ENCODE results near the gene RNF151. TPM values are rescaled to one million over a fixed set of nuclear protein-coding genes. Genes with fewer than 3 reads are reported as not detected.

Gene RNF151
- polyA plus RNA-seq, 2 of the 4 experiments (the other 2 are of a cell fraction): not detected

DNA sequence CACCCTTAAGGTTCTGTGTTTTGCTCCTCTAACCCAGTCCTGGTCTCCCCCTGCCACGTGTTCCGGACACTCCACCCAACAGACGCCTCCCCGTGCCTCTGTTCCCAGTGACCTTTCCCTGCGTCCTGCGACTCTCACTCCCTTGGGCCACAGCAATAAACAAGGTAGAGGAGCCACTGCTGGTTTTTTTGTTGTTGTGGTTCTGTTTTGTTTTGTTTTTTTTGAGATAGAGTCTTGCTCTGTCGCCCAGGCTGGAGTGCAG lies 49.2 kb downstream of the RNF151 start:
- FAIRE-seq (no peak), DNase-seq (ENCODE audit: low read depth in 1 of 2, low spot score in 1 of 2) (no peak), ATAC-seq (no peak; a peak in 2 of 6 replicates)
- CTCF ChIA-PET: interaction anchor here (0.6 to 2.3 kb wide), 12 partner anchors 9 to 218 kb away, joined by 3 to 15 read pairs (median 6); partner anchors contain the start of gene NHERF2
- Histone ChIP-seq H3K4me1 (peaks cover 29% of the 10 kb centered on the region), H3K4me2 (peak overlapping the region; percentile 74), H3K4me3 (0 out of 3 replicates have a peak overlapping the region, but pooled peaks have one; percentile 8), H3K27ac (peak overlapping the region; percentile 93 to 94), H3K9me3 (no peaks in the 10 kb centered on the region)
- TF ChIP-seq RCOR1 (IDR thresholded peaks at IDR 0.05; ENCODE audit: low read depth, low read length) (no peak), ZNF302 (CRISPR knock-in tag; IDR thresholded peaks at IDR 0.05) (peak; percentile 58; the same call in 1 of the 2 replicates), SMC3 (IDR thresholded peaks at IDR 0.05) (no peak), BHLHE40 (IDR thresholded peaks at IDR 0.05; ENCODE audit: low read depth, low read length) (no peak), POLR2AphosphoS2 (conservative IDR thresholded peaks at IDR 0.05; ENCODE audit: low read length) (no peak), PHF8 (IDR thresholded peaks at IDR 0.05; ENCODE audit: borderline replicate concordance, low read depth) (no peak), EHF (CRISPR knock-in tag; IDR thresholded peaks at IDR 0.05) (peak; percentile 86), HOXA7 (CRISPR knock-in tag; IDR thresholded peaks at IDR 0.05) (0 out of 2 replicates have a peak, but pooled peaks have one; percentile 36), HOXB13 (CRISPR knock-in tag; IDR thresholded peaks at IDR 0.05; ENCODE audit: low read depth) (0 out of 2 replicates have a peak, but pooled peaks have one; percentile 47)
- TF ChIP-seq, protein P1, sequence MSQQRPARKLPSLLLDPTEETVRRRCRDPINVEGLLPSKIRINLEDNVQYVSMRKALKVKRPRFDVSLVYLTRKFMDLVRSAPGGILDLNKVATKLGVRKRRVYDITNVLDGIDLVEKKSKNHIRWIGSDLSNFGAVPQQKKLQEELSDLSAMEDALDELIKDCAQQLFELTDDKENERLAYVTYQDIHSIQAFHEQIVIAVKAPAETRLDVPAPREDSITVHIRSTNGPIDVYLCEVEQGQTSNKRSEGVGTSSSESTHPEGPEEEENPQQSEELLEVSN (IDR thresholded peaks at IDR 0.05; ENCODE audit: borderline replicate concordance, low read depth): no peak
- TF ChIP-seq, protein P2, sequence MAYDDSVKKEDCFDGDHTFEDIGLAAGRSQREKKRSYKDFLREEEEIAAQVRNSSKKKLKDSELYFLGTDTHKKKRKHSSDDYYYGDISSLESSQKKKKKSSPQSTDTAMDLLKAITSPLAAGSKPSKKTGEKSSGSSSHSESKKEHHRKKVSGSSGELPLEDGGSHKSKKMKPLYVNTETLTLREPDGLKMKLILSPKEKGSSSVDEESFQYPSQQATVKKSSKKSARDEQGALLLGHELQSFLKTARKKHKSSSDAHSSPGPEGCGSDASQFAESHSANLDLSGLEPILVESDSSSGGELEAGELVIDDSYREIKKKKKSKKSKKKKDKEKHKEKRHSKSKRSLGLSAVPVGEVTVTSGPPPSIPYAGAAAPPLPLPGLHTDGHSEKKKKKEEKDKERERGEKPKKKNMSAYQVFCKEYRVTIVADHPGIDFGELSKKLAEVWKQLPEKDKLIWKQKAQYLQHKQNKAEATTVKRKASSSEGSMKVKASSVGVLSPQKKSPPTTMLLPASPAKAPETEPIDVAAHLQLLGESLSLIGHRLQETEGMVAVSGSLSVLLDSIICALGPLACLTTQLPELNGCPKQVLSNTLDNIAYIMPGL (CRISPR knock-in tag; IDR thresholded peaks at IDR 0.05; ENCODE audit: borderline replicate concordance): no peak
- TF ChIP-seq, protein P3, sequence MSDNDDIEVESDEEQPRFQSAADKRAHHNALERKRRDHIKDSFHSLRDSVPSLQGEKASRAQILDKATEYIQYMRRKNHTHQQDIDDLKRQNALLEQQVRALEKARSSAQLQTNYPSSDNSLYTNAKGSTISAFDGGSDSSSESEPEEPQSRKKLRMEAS (IDR thresholded peaks at IDR 0.05): no peak
- WGBS (ENCODE audit: missing lambda C conversion rate): 54% methylated on average over 7 of the region's 7 CpGs
- POLR2A ChIA-PET: interaction anchor here (1.1 to 2.3 kb wide), 2 partner anchors 51 to 140 kb away, joined by 4 to 9 read pairs; partner anchors contain the start of genes RPS2 and TRAF7

DNA sequence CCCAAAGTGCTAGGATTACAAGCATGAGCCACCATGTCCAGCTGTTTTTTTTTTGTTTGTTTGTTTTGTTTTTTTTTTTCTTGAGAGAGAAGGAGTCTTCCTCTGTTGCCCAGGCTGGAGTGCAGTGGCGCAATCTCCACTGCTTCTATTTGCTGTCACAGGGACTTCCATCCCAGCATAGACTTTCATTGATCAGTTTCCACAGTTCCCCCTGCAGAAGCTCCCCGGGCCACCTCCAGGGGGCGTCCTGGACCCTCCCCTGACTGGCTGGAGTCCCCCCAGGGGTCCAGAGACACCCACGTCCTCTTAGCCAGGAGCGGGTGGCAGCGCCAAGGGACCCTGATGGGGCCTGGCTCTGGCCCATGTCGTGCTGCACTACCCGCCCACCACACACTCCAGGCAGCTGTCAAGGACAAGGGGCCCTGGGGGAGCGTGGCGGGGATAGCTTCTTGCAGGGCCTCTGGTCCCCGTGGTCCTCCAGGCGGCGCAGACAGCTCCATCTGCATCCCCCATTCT lies 49.8 kb downstream of the RNF151 start:
- ChIA-PET POLR2A (interaction anchor here (2.3 kb wide), 1 partner anchor 139 kb away, joined by 9 read pairs; the partner anchor contains the start of gene TRAF7), CTCF (interaction anchor here (0.6 to 2.3 kb wide), 17 partner anchors 9 to 217 kb away, joined by 3 to 15 read pairs (median 4); partner anchors contain the start of genes NHERF2, NTHL1 and TSC2)
- peak; percentile 32 to 64; a peak in 1 of 4 replicates for TF ChIP-seq CEBPB (IDR thresholded peaks at IDR 0.05)
- TF ChIP-seq CBX2 (IDR thresholded peaks at IDR 0.05; ENCODE audit: borderline replicate concordance, low read depth): no peak
- TF ChIP-seq, protein P4, sequence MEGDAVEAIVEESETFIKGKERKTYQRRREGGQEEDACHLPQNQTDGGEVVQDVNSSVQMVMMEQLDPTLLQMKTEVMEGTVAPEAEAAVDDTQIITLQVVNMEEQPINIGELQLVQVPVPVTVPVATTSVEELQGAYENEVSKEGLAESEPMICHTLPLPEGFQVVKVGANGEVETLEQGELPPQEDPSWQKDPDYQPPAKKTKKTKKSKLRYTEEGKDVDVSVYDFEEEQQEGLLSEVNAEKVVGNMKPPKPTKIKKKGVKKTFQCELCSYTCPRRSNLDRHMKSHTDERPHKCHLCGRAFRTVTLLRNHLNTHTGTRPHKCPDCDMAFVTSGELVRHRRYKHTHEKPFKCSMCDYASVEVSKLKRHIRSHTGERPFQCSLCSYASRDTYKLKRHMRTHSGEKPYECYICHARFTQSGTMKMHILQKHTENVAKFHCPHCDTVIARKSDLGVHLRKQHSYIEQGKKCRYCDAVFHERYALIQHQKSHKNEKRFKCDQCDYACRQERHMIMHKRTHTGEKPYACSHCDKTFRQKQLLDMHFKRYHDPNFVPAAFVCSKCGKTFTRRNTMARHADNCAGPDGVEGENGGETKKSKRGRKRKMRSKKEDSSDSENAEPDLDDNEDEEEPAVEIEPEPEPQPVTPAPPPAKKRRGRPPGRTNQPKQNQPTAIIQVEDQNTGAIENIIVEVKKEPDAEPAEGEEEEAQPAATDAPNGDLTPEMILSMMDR (IDR thresholded peaks at IDR 0.05): peak; percentile 42
- Histone ChIP-seq H3K9me3 (no peaks in the 10 kb centered on the region), H3K4me1 (peaks cover 28% of the 10 kb centered on the region), H3K27ac (peak overlapping the region; percentile 93 to 94), H3K4me2 (peak overlapping the region; percentile 74), H3K4me3 (no peak overlapping the region)
- FAIRE-seq (no peak), DNase-seq (ENCODE audit: low read depth in 1 of 2, low spot score in 1 of 2) (no peak), ATAC-seq (peak; percentile 3; a peak in 2 of 6 replicates)
- WGBS (ENCODE audit: missing lambda C conversion rate): 69% methylated on average over 9 of the region's 13 CpGs

Small RNAs within 50 kb of the gene (small RNA-seq; reads per million reads assigned to genes)
- gene AC005363.2: 0 to 1.7 (median 0) reads per million in 6 experiments
- 0 reads per million in 6 experiments for gene RN7SL219P
- 0 reads per million in 6 experiments for gene SNORA10
- gene SNORA64: 0 reads per million in 6 experiments

Other genes starting within 250 kb of the RNF151 start
- gene NME3, start 195.3 kb upstream of the RNF151 start, polyA plus RNA-seq (2011; rRNA removed): 15.2 and 15.7 TPM in 2 replicates
- 46.4 to 59.2 TPM (median 49.9 TPM) in 3 replicates for gene NME3, start 195.3 kb upstream of the RNF151 start, polyA plus RNA-seq (2017; fragmentation: RNase III; extraction: RNeasy Plus Mini Kit Qiagen cat#74134 plus additional on column Dnase treatment)
- 2.9 and 3.7 TPM in 2 replicates for gene EME2, start 194.0 kb upstream of the RNF151 start, polyA plus RNA-seq (2011; rRNA removed)
- gene EME2, start 194.0 kb upstream of the RNF151 start, polyA plus RNA-seq (2017; fragmentation: RNase III; extraction: RNeasy Plus Mini Kit Qiagen cat#74134 plus additional on column Dnase treatment): 13.0 to 17.3 TPM (median 16.5 TPM) in 3 replicates
- gene MRPS34, start 193.7 kb upstream of the RNF151 start, polyA plus RNA-seq (2011; rRNA removed): 105 and 118 TPM in 2 replicates
- 210 to 220 TPM (median 214 TPM) in 3 replicates for gene MRPS34, start 193.7 kb upstream of the RNF151 start, polyA plus RNA-seq (2017; fragmentation: RNase III; extraction: RNeasy Plus Mini Kit Qiagen cat#74134 plus additional on column Dnase treatment)
- gene SPSB3, start 184.3 kb upstream of the RNF151 start, polyA plus RNA-seq (2011; rRNA removed): 9.2 and 10.6 TPM in 2 replicates
- gene SPSB3, start 184.3 kb upstream of the RNF151 start, polyA plus RNA-seq (2017; fragmentation: RNase III; extraction: RNeasy Plus Mini Kit Qiagen cat#74134 plus additional on column Dnase treatment): 10.6 to 17.3 TPM (median 14.6 TPM) in 3 replicates
- gene NUBP2, start 183.9 kb upstream of the RNF151 start, polyA plus RNA-seq (2011; rRNA removed): 21.9 and 24.7 TPM in 2 replicates
- 58.9 to 65.3 TPM (median 60.7 TPM) in 3 replicates for gene NUBP2, start 183.9 kb upstream of the RNF151 start, polyA plus RNA-seq (2017; fragmentation: RNase III; extraction: RNeasy Plus Mini Kit Qiagen cat#74134 plus additional on column Dnase treatment)
- gene IGFALS, start 173.2 kb upstream of the RNF151 start, polyA plus RNA-seq (2011; rRNA removed): 0.08 TPM in 1 of 2 replicates, not detected in the other
- gene IGFALS, start 173.2 kb upstream of the RNF151 start, polyA plus RNA-seq (2017; fragmentation: RNase III; extraction: RNeasy Plus Mini Kit Qiagen cat#74134 plus additional on column Dnase treatment): 0.05 to 0.08 TPM in 2 of 3 replicates, not detected in the other
- 27.2 and 34.9 TPM in 2 replicates for gene HAGH, start 140.0 kb upstream of the RNF151 start, polyA plus RNA-seq (2011; rRNA removed)
- 58.7 to 66.4 TPM (median 59.8 TPM) in 3 replicates for gene HAGH, start 140.0 kb upstream of the RNF151 start, polyA plus RNA-seq (2017; fragmentation: RNase III; extraction: RNeasy Plus Mini Kit Qiagen cat#74134 plus additional on column Dnase treatment)
- gene FAHD1, start 139.7 kb upstream of the RNF151 start, polyA plus RNA-seq (2011; rRNA removed): 30.2 and 30.6 TPM in 2 replicates
- gene FAHD1, start 139.7 kb upstream of the RNF151 start, polyA plus RNA-seq (2017; fragmentation: RNase III; extraction: RNeasy Plus Mini Kit Qiagen cat#74134 plus additional on column Dnase treatment): 63.2 to 68.4 TPM (median 64.5 TPM) in 3 replicates
- 7.5 and 9.1 TPM in 2 replicates for gene MEIOB, start 94.7 kb upstream of the RNF151 start, polyA plus RNA-seq (2011; rRNA removed)
- gene MEIOB, start 94.7 kb upstream of the RNF151 start, polyA plus RNA-seq (2017; fragmentation: RNase III; extraction: RNeasy Plus Mini Kit Qiagen cat#74134 plus additional on column Dnase treatment): 2.9 to 3.5 TPM (median 2.9 TPM) in 3 replicates
- gene HS3ST6, start 48.4 kb upstream of the RNF151 start, polyA plus RNA-seq (2011; rRNA removed): 1.1 and 1.5 TPM in 2 replicates
- gene HS3ST6, start 48.4 kb upstream of the RNF151 start, polyA plus RNA-seq (2017; fragmentation: RNase III; extraction: RNeasy Plus Mini Kit Qiagen cat#74134 plus additional on column Dnase treatment): 1.4 to 2.6 TPM (median 2.0 TPM) in 3 replicates
- 27.7 and 34.4 TPM in 2 replicates for gene MSRB1, start 23.7 kb upstream of the RNF151 start, polyA plus RNA-seq (2011; rRNA removed)
- gene MSRB1, start 23.7 kb upstream of the RNF151 start, polyA plus RNA-seq (2017; fragmentation: RNase III; extraction: RNeasy Plus Mini Kit Qiagen cat#74134 plus additional on column Dnase treatment): 27.7 to 38.4 TPM (median 37.5 TPM) in 3 replicates
- gene RPL3L, start 12.2 kb upstream of the RNF151 start, polyA plus RNA-seq (2011; rRNA removed): not detected in 2 replicates
- gene RPL3L, start 12.2 kb upstream of the RNF151 start, polyA plus RNA-seq (2017; fragmentation: RNase III; extraction: RNeasy Plus Mini Kit Qiagen cat#74134 plus additional on column Dnase treatment): 0.20 TPM in 1 of 3 replicates, not detected in the others
- 151 and 198 TPM in 2 replicates for gene NDUFB10, start 7.3 kb upstream of the RNF151 start, polyA plus RNA-seq (2011; rRNA removed)
- gene NDUFB10, start 7.3 kb upstream of the RNF151 start, polyA plus RNA-seq (2017; fragmentation: RNase III; extraction: RNeasy Plus Mini Kit Qiagen cat#74134 plus additional on column Dnase treatment): 367 to 410 TPM (median 389 TPM) in 3 replicates
- gene RPS2, start 2.0 kb upstream of the RNF151 start, polyA plus RNA-seq (2011; rRNA removed): 2,621 and 3,507 TPM in 2 replicates
- 3,378 to 3,689 TPM (median 3,626 TPM) in 3 replicates for gene RPS2, start 2.0 kb upstream of the RNF151 start, polyA plus RNA-seq (2017; fragmentation: RNase III; extraction: RNeasy Plus Mini Kit Qiagen cat#74134 plus additional on column Dnase treatment)
- gene TBL3, start 5.2 kb downstream of the RNF151 start, polyA plus RNA-seq (2011; rRNA removed): 21.9 and 25.9 TPM in 2 replicates
- 41.9 to 45.0 TPM (median 42.8 TPM) in 3 replicates for gene TBL3, start 5.2 kb downstream of the RNF151 start, polyA plus RNA-seq (2017; fragmentation: RNase III; extraction: RNeasy Plus Mini Kit Qiagen cat#74134 plus additional on column Dnase treatment)
- not detected in 2 replicates for gene NOXO1, start 14.6 kb downstream of the RNF151 start, polyA plus RNA-seq (2011; rRNA removed)
- 0.25 to 0.32 TPM (median 0.26 TPM) in 3 replicates for gene NOXO1, start 14.6 kb downstream of the RNF151 start, polyA plus RNA-seq (2017; fragmentation: RNase III; extraction: RNeasy Plus Mini Kit Qiagen cat#74134 plus additional on column Dnase treatment)
- gene GFER, start 17.3 kb downstream of the RNF151 start, polyA plus RNA-seq (2011; rRNA removed): 11.9 and 12.9 TPM in 2 replicates
- gene GFER, start 17.3 kb downstream of the RNF151 start, polyA plus RNA-seq (2017; fragmentation: RNase III; extraction: RNeasy Plus Mini Kit Qiagen cat#74134 plus additional on column Dnase treatment): 33.9 to 34.9 TPM (median 34.8 TPM) in 3 replicates
- 4.9 and 5.7 TPM in 2 replicates for gene SYNGR3, start 23.1 kb downstream of the RNF151 start, polyA plus RNA-seq (2011; rRNA removed)
- 4.1 to 5.0 TPM (median 4.4 TPM) in 3 replicates for gene SYNGR3, start 23.1 kb downstream of the RNF151 start, polyA plus RNA-seq (2017; fragmentation: RNase III; extraction: RNeasy Plus Mini Kit Qiagen cat#74134 plus additional on column Dnase treatment)
- gene ZNF598, start 43.0 kb downstream of the RNF151 start, polyA plus RNA-seq (2011; rRNA removed): 15.3 and 17.7 TPM in 2 replicates
- gene ZNF598, start 43.0 kb downstream of the RNF151 start, polyA plus RNA-seq (2017; fragmentation: RNase III; extraction: RNeasy Plus Mini Kit Qiagen cat#74134 plus additional on column Dnase treatment): 32.7 to 35.0 TPM (median 33.8 TPM) in 3 replicates
- gene NPW, start 52.9 kb downstream of the RNF151 start, polyA plus RNA-seq (2011; rRNA removed): 0.13 and 0.26 TPM in 2 replicates
- 1.0 to 1.6 TPM (median 1.2 TPM) in 3 replicates for gene NPW, start 52.9 kb downstream of the RNF151 start, polyA plus RNA-seq (2017; fragmentation: RNase III; extraction: RNeasy Plus Mini Kit Qiagen cat#74134 plus additional on column Dnase treatment)
- gene NHERF2, start 60.0 kb downstream of the RNF151 start, polyA plus RNA-seq (2011; rRNA removed): 33.1 and 35.0 TPM in 2 replicates
- gene NHERF2, start 60.0 kb downstream of the RNF151 start, polyA plus RNA-seq (2017; fragmentation: RNase III; extraction: RNeasy Plus Mini Kit Qiagen cat#74134 plus additional on column Dnase treatment): 27.3 to 32.3 TPM (median 31.0 TPM) in 3 replicates
- 28.8 and 34.8 TPM in 2 replicates for gene NTHL1, start 81.0 kb downstream of the RNF151 start, polyA plus RNA-seq (2011; rRNA removed)
- gene NTHL1, start 81.0 kb downstream of the RNF151 start, polyA plus RNA-seq (2017; fragmentation: RNase III; extraction: RNeasy Plus Mini Kit Qiagen cat#74134 plus additional on column Dnase treatment): 41.4 to 42.3 TPM (median 42.1 TPM) in 3 replicates
- gene TSC2, start 81.1 kb downstream of the RNF151 start, polyA plus RNA-seq (2011; rRNA removed): 32.6 and 41.7 TPM in 2 replicates
- 42.0 to 47.3 TPM (median 45.1 TPM) in 3 replicates for gene TSC2, start 81.1 kb downstream of the RNF151 start, polyA plus RNA-seq (2017; fragmentation: RNase III; extraction: RNeasy Plus Mini Kit Qiagen cat#74134 plus additional on column Dnase treatment)
- gene PKD1, start 169.0 kb downstream of the RNF151 start, polyA plus RNA-seq (2011; rRNA removed): 11.5 and 17.3 TPM in 2 replicates
- gene PKD1, start 169.0 kb downstream of the RNF151 start, polyA plus RNA-seq (2017; fragmentation: RNase III; extraction: RNeasy Plus Mini Kit Qiagen cat#74134 plus additional on column Dnase treatment): 38.4 to 39.7 TPM (median 39.2 TPM) in 3 replicates
- gene RAB26, start 181.8 kb downstream of the RNF151 start, polyA plus RNA-seq (2011; rRNA removed): 6.7 and 7.5 TPM in 2 replicates
- gene RAB26, start 181.8 kb downstream of the RNF151 start, polyA plus RNA-seq (2017; fragmentation: RNase III; extraction: RNeasy Plus Mini Kit Qiagen cat#74134 plus additional on column Dnase treatment): 5.7 to 7.3 TPM (median 6.7 TPM) in 3 replicates
- gene TRAF7, start 188.9 kb downstream of the RNF151 start, polyA plus RNA-seq (2011; rRNA removed): 31.9 and 32.0 TPM in 2 replicates
- 47.6 to 50.0 TPM (median 48.1 TPM) in 3 replicates for gene TRAF7, start 188.9 kb downstream of the RNF151 start, polyA plus RNA-seq (2017; fragmentation: RNase III; extraction: RNeasy Plus Mini Kit Qiagen cat#74134 plus additional on column Dnase treatment)
- 0.13 and 0.27 TPM in 2 replicates for gene CASKIN1, start 229.7 kb downstream of the RNF151 start, polyA plus RNA-seq (2011; rRNA removed)
- 0.72 to 1.0 TPM (median 0.87 TPM) in 3 replicates for gene CASKIN1, start 229.7 kb downstream of the RNF151 start, polyA plus RNA-seq (2017; fragmentation: RNase III; extraction: RNeasy Plus Mini Kit Qiagen cat#74134 plus additional on column Dnase treatment)
- 46.8 and 49.5 TPM in 2 replicates for gene MLST8, start 238.6 kb downstream of the RNF151 start, polyA plus RNA-seq (2011; rRNA removed)
- gene MLST8, start 238.6 kb downstream of the RNF151 start, polyA plus RNA-seq (2017; fragmentation: RNase III; extraction: RNeasy Plus Mini Kit Qiagen cat#74134 plus additional on column Dnase treatment): 48.4 to 53.9 TPM (median 50.4 TPM) in 3 replicates
- 2.0 and 3.1 TPM in 2 replicates for gene BRICD5, start 244.0 kb downstream of the RNF151 start, polyA plus RNA-seq (2011; rRNA removed)
- 7.4 to 11.6 TPM (median 9.1 TPM) in 3 replicates for gene BRICD5, start 244.0 kb downstream of the RNF151 start, polyA plus RNA-seq (2017; fragmentation: RNase III; extraction: RNeasy Plus Mini Kit Qiagen cat#74134 plus additional on column Dnase treatment)
- gene PGP, start 248.0 kb downstream of the RNF151 start, polyA plus RNA-seq (2011; rRNA removed): 13.9 and 15.0 TPM in 2 replicates
- gene PGP, start 248.0 kb downstream of the RNF151 start, polyA plus RNA-seq (2017; fragmentation: RNase III; extraction: RNeasy Plus Mini Kit Qiagen cat#74134 plus additional on column Dnase treatment): 27.7 to 33.7 TPM (median 31.9 TPM) in 3 replicates

All from A549 (cell line).